H1 (cell line): ENCODE results near the gene PLSCR3. TPM values are rescaled to one million over a fixed set of nuclear protein-coding genes. Genes with fewer than 3 reads are reported as not detected.

ENCODE experiments used
- CTCF ChIA-PET: fragments of 300-600 bp; sonication (Branson Sonifier 250); formaldehyde crosslinking; loops from one replicate; lab custom pipeline; 2021; ENCODE audit not compliant: partially characterized antibody; lab: Charles Lee
- POLR2A ChIA-PET: fragments of 300-600 bp; sonication (Branson Sonifier 250); formaldehyde crosslinking; loops from one replicate; lab custom pipeline; 2021; ENCODE audit warnings: inconsistent platforms; ENCODE audit not compliant: partially characterized antibody; lab: Charles Lee
- DNase-seq, 2 experiments: peaks; one replicate each; pipeline versions ENCODE4 v3.0.0 to v3.0.0-alpha.2; 2010 to 2022; ENCODE audit warnings: low spot score in 2 of 2, low read depth in 1 of 2, mixed read lengths in 1 of 2
- FAIRE-seq: peaks from 2 replicates; lab custom pipeline; 2011; peaks lifted over from hg19 to GRCh38; lab: Jason Lieb, UNC
- H2AFZ ChIP-seq: 2 replicates; pipeline ENCODE4 v1.8.1; 2012; ENCODE audit warnings: low read length, inconsistent platforms
- H2AK5ac ChIP-seq: 2 replicates; pipeline ENCODE4 v1.6.1; 2013; ENCODE audit warnings: low read depth, low read length
- H2BK120ac ChIP-seq: replicated peaks from 2 replicates; pipeline ENCODE3; 2013; ENCODE audit warnings: low read depth, low read length, inconsistent platforms
- H2BK12ac ChIP-seq: 2 replicates; pipeline ENCODE4 v1.6.1; 2013; ENCODE audit warnings: low read depth, low read length
- H2BK15ac ChIP-seq: 2 replicates; pipeline ENCODE4 v1.6.1; 2013; ENCODE audit warnings: low read length
- H2BK20ac ChIP-seq: 2 replicates; pipeline ENCODE4 v1.6.1; 2013; ENCODE audit warnings: low read length
- H2BK5ac ChIP-seq: 2 replicates; pipeline ENCODE4 v1.6.1; 2013; ENCODE audit warnings: low read depth, low read length
- H3K14ac ChIP-seq: 2 replicates; pipeline ENCODE4 v1.6.1; 2013; ENCODE audit warnings: inconsistent platforms; ENCODE audit not compliant: insufficient read length
- H3K18ac ChIP-seq: 2 replicates; pipeline ENCODE4 v1.6.1; 2013; ENCODE audit warnings: low read length; ENCODE audit errors: extremely low read depth
- H3K23ac ChIP-seq: 2 replicates; pipeline ENCODE4 v1.6.1; 2013; ENCODE audit warnings: inconsistent platforms; ENCODE audit not compliant: insufficient read length
- H3K23me2 ChIP-seq: 2 replicates; pipeline ENCODE4 v1.6.1; 2013; ENCODE audit warnings: low read depth, low read length
- H3K27ac ChIP-seq: 2 replicates; pipeline ENCODE4 v1.6.1; 2011; ENCODE audit warnings: low read depth, low read length, inconsistent platforms
- H3K27me3 ChIP-seq, 4 experiments: replicated peaks in 1 of 4; 1 replicate in 1 of 4; 2 replicates in 3 of 4; pipeline versions ENCODE4 v1.6.1 to v1.8.1; 2011 to 2013; ENCODE audit warnings: low read length in 3 of 4, mild to moderate bottlenecking in 3 of 4, inconsistent platforms in 2 of 4, mixed read lengths in 2 of 4, moderate library complexity in 1 of 4; ENCODE audit not compliant: control insufficient read depth in 3 of 4, insufficient read depth in 3 of 4; ENCODE audit errors: extremely low read depth in 1 of 4
- H3K36me3 ChIP-seq, 4 experiments: 2 replicates each; pipeline versions ENCODE4 v1.6.1 to v1.8.1; 2011 to 2013; ENCODE audit warnings: mild to moderate bottlenecking in 4 of 4, low read length in 3 of 4, moderate library complexity in 2 of 4, control low read depth in 1 of 4, inconsistent platforms in 1 of 4; ENCODE audit not compliant: insufficient read depth in 4 of 4, control insufficient read depth in 2 of 4
- H3K4ac ChIP-seq: replicated peaks from 2 replicates; pipeline ENCODE3; 2013; ENCODE audit warnings: low read length, low read depth, mixed read lengths, inconsistent platforms; ENCODE audit not compliant: insufficient read length
- H3K4me1 ChIP-seq, 4 experiments: replicated peaks in 1 of 4; 1 replicate in 1 of 4; 2 replicates in 3 of 4; pipeline versions ENCODE4 v1.6.1 to v1.8.1; 2011 to 2013; ENCODE audit warnings: low read length in 3 of 4, inconsistent platforms in 2 of 4, mixed read lengths in 1 of 4; ENCODE audit not compliant: insufficient read depth in 4 of 4, control insufficient read depth in 3 of 4
- H3K4me2 ChIP-seq, 2 experiments: 2 replicates each; pipeline versions ENCODE4 v1.6.1 to v1.8.1; 2011 to 2013; ENCODE audit warnings: low read depth in 2 of 2, low read length in 2 of 2, control low read depth in 1 of 2, inconsistent platforms in 1 of 2, mild to moderate bottlenecking in 1 of 2; ENCODE audit not compliant: insufficient read depth in 1 of 2
- H3K4me3 ChIP-seq, 4 experiments: fragments of 200-600, 300-600 bp in 1 of 4; sonication (generic), shearing (Covaris generic), sonication (Bioruptor Twin) in 1 of 4; 2 replicates each; pipeline versions ENCODE4 v1.5.1 to v1.8.1; 2011 to 2016; ENCODE audit warnings: low read length in 4 of 4, low read depth in 3 of 4, control low read depth in 2 of 4, inconsistent platforms in 2 of 4, mild to moderate bottlenecking in 2 of 4, mixed read lengths in 1 of 4, moderate library complexity in 1 of 4; ENCODE audit not compliant: insufficient read depth in 2 of 4; ENCODE audit errors: extremely low read depth in 1 of 4
- H3K56ac ChIP-seq: replicated peaks from 2 replicates; pipeline ENCODE3; 2013; ENCODE audit warnings: low read depth, mild to moderate bottlenecking, mixed read lengths, low read length, inconsistent platforms; ENCODE audit not compliant: insufficient read length
- H3K79me1 ChIP-seq: 2 replicates; pipeline ENCODE4 v1.6.1; 2013; ENCODE audit warnings: low read depth, low read length, control low read depth
- H3K79me2 ChIP-seq, 2 experiments: 2 replicates each; pipeline versions ENCODE4 v1.6.1 to v1.8.1; 2012 to 2013; ENCODE audit warnings: low read length in 2 of 2, mild to moderate bottlenecking in 2 of 2, inconsistent platforms in 1 of 2; ENCODE audit not compliant: insufficient read depth in 2 of 2, control insufficient read depth in 1 of 2
- H3K9ac ChIP-seq, 4 experiments: replicated peaks in 1 of 4; 1 replicate in 1 of 4; 2 replicates in 3 of 4; pipeline versions ENCODE4 v1.6.1 to v1.8.1; 2011 to 2013; ENCODE audit warnings: low read depth in 3 of 4, low read length in 3 of 4, control low read depth in 2 of 4, mild to moderate bottlenecking in 2 of 4, moderate library complexity in 2 of 4, inconsistent platforms in 1 of 4; ENCODE audit errors: extremely low read depth in 1 of 4
- H3K9me3 ChIP-seq, 2 experiments: 2 replicates each; pipeline versions ENCODE4 v1.6.1 to v1.8.1; 2012 to 2013; ENCODE audit warnings: mild to moderate bottlenecking in 2 of 2, moderate library complexity in 2 of 2, control low read depth in 1 of 2, inconsistent platforms in 1 of 2, low read depth in 1 of 2, low read length in 1 of 2, mixed read lengths in 1 of 2; ENCODE audit not compliant: insufficient read depth in 2 of 2
- H4K20me1 ChIP-seq, 2 experiments: replicated peaks in 1 of 2; 2 replicates each; pipeline versions ENCODE3 to v1.8.1; 2011 to 2013; ENCODE audit warnings: inconsistent platforms in 2 of 2, low read length in 2 of 2, mild to moderate bottlenecking in 1 of 2; ENCODE audit not compliant: insufficient read depth in 2 of 2, control insufficient read depth in 1 of 2
- H4K5ac ChIP-seq: 2 replicates; pipeline ENCODE4 v1.6.1; 2013; ENCODE audit warnings: low read length, low read depth, mixed read lengths, inconsistent platforms; ENCODE audit not compliant: insufficient read length
- H4K8ac ChIP-seq: 2 replicates; pipeline ENCODE4 v1.8.0; 2013; ENCODE audit warnings: mild to moderate bottlenecking, moderate library complexity, low read length, inconsistent platforms; ENCODE audit not compliant: insufficient read depth; ENCODE audit errors: extremely low read depth
- H4K91ac ChIP-seq: replicated peaks from 2 replicates; pipeline ENCODE3; 2013; ENCODE audit warnings: low read length, mixed read lengths, inconsistent platforms; ENCODE audit not compliant: insufficient read length
- BCL11A ChIP-seq, 2 experiments: IDR thresholded peaks; one replicate each; pipeline ENCODE4 v1.6.1; 2011; ENCODE audit warnings: low read depth in 2 of 2, low read length in 2 of 2, mild to moderate bottlenecking in 2 of 2
- CREB1 ChIP-seq: IDR thresholded peaks from 2 replicates; pipeline ENCODE4 v1.6.1; 2012; ENCODE audit warnings: inconsistent platforms
- HDAC2 ChIP-seq, 2 experiments: fragments of 300-600 bp in 1 of 2; sonication (generic) in 1 of 2; IDR thresholded peaks; 2 replicates each; pipeline ENCODE4 v1.6.1; 2011 to 2012; ENCODE audit warnings: low read depth in 2 of 2, low read length in 2 of 2, mild to moderate bottlenecking in 2 of 2, moderate library complexity in 2 of 2, borderline replicate concordance in 1 of 2, inconsistent platforms in 1 of 2
- KDM4A ChIP-seq: IDR thresholded peaks from one replicate; pipeline ENCODE4 v1.7.1; 2012; ENCODE audit warnings: low read depth, mild to moderate bottlenecking, moderate library complexity, low read length, inconsistent platforms; ENCODE audit not compliant: severe bottlenecking
- NANOG ChIP-seq: IDR thresholded peaks from 2 replicates; pipeline ENCODE4 v1.6.1; 2011; ENCODE audit warnings: low read length, low read depth, mild to moderate bottlenecking, inconsistent platforms; ENCODE audit not compliant: insufficient read depth, poor library complexity, severe bottlenecking
- RBBP5 ChIP-seq: IDR thresholded peaks from 2 replicates; pipeline ENCODE4 v1.7.1; 2012; ENCODE audit warnings: low read depth, mild to moderate bottlenecking, inconsistent platforms, low read length, moderate library complexity, borderline replicate concordance
- SAP30 ChIP-seq: fragments of 300-600 bp; sonication (generic); IDR thresholded peaks from 2 replicates; pipeline ENCODE4 v1.7.1; 2012; ENCODE audit warnings: low read length, moderate library complexity, mild to moderate bottlenecking, inconsistent platforms; ENCODE audit not compliant: insufficient read depth, insufficient replicate concordance
- SRF ChIP-seq: IDR thresholded peaks from 2 replicates; pipeline ENCODE4 v1.6.1; 2011; ENCODE audit warnings: mild to moderate bottlenecking, low read depth, low read length, moderate library complexity
- WGBS, 2 experiments: shearing (Covaris generic) in 1 of 2; methylation state at CpG; one replicate each; pipeline versions ENCODE4 v1.1.6 to v1.1.7; 2013 to 2015; ENCODE audit warnings: low lambda C conversion rate in 2 of 2, mixed read lengths in 2 of 2, inconsistent platforms in 1 of 2, low coverage in 1 of 2, missing lambda C conversion rate in 1 of 2; ENCODE audit not compliant: insufficient replicate concordance in 2 of 2, insufficient coverage in 1 of 2, insufficient read length in 1 of 2; ENCODE audit errors: extremely low coverage in 1 of 2, missing lambda C conversion rate in 1 of 2; 5-methylcytosine and 5-hydroxymethylcytosine counted together
- polyA plus RNA-seq, 7 experiments: library from polyadenylated mRNA; depleted of rRNA in 3 of 7; stranded (reverse) in 5 of 7; unstranded in 2 of 7; fragments of >200 nt in 5 of 7; fragments of 200-250 nt in 2 of 7; gene quantifications; 1 replicate in 5 of 7; 2 replicates in 1 of 7; 4 replicates in 1 of 7; pipeline versions ENCODE4 v1.2.1 to v1.2.3, GENCODE V29; 2011 to 2013; ENCODE audit warnings: missing spikeins in 2 of 7, mixed read lengths in 2 of 7
- total RNA-seq: library from RNA; stranded (reverse); fragmentation: NEBNext Ultra II Directional; extraction: Animal tissue kit (Norgen Biotek cat#: 25700); gene quantifications from 2 replicates; pipeline ENCODE4 v1.2.1, GENCODE V29; 2021
- TF ChIP-seq, protein P1 (sequence below): IDR thresholded peaks from 2 replicates; pipeline ENCODE4 v1.6.1; 2012; ENCODE audit warnings: inconsistent platforms
- TF ChIP-seq, protein P2 (sequence below): IDR thresholded peaks from 2 replicates; pipeline ENCODE4 v1.6.1; 2011; ENCODE audit warnings: low read length, improper control_type of control experiment

PLSCR3 gene
- total and polyA plus RNA-seq, 2 of the 8 experiments (the other 6 are each of a cell fraction or from before 2014, with no cell fraction given) = 36.1 to 38.7 TPM

DNA sequence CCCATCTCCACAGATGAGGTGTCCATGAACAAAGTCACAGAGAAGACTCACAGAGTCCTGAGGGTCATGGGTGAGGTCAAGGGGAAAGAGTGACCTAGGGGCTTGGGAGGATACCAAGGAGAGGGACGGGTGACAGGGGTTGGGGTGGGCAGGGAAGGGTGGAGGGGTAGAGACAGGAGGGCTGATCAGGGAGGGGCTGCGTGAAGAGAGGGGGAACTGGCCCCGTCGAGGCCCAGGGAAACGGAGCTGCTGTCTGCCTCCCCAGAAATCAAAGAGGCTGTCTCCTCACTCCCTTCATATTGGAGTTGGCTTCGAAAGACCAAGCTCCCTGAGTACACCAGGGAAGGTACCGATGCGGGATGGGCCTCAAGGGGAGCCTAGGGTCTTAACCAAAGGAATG, 38.8 kb downstream of the PLSCR3 start:
- Histone ChIP-seq H4K91ac (no peak overlapping the region), H4K5ac (no peak overlapping the region), H2BK20ac (no peak overlapping the region), H2BK5ac (no peak overlapping the region), H3K23ac (no peak overlapping the region), H3K4me3 (no peak overlapping the region), H4K20me1 (no peaks in the 10 kb centered on the region), H3K18ac (no peak overlapping the region), H3K27me3 (no peaks in the 10 kb centered on the region), H3K79me2 (no peaks in the 10 kb centered on the region), H2AK5ac (0 out of 2 replicates have a peak overlapping the region, but pooled peaks have one; percentile 53), H3K14ac (no peak overlapping the region), H3K4me2 (no peak overlapping the region), H3K23me2 (peaks cover 9% of the 10 kb centered on the region; the same call in 1 of the 2 replicates), H3K79me1 (no peaks in the 10 kb centered on the region), H2BK15ac (no peak overlapping the region; the same call in 1 of the 2 replicates), H3K4me1 (peaks cover 0 to 13% (median 4%) of the 10 kb centered on the region in 4 experiments; a peak in 5 of 7 replicates), H3K4ac (no peak overlapping the region), H3K9me3 (no peaks in the 10 kb centered on the region), H3K56ac (no peak overlapping the region), H2BK12ac (no peak overlapping the region; the same call in 1 of the 2 replicates), H4K8ac (no peak overlapping the region), H2BK120ac (no peak overlapping the region), H3K27ac (no peak overlapping the region), H3K36me3 (no peaks in the 10 kb centered on the region), H3K9ac (no peak overlapping the region), H2AFZ (no peak overlapping the region)
- 77% methylated on average over 3 of the region's 8 CpGs; no CpG with 5 or more reads in 1 of the 2 experiments for WGBS, 2 experiments
- FAIRE-seq (no peak), DNase-seq (no peak)
- ChIA-PET CTCF (interaction anchor here (0.6 to 6.5 kb wide), 35 partner anchors 11 to 205 kb away, joined by 3 to 56 read pairs (median 7); partner anchors contain the start of genes ACAP1, CHRNB1, NEURL4 and PLSCR3), POLR2A (interaction anchor here (0.9 to 2.2 kb wide), 13 partner anchors 12 to 147 kb away, joined by 3 to 10 read pairs (median 4); partner anchors contain the start of genes FGF11, NEURL4, POLR2A and SLC35G6)
- TF ChIP-seq NANOG (no peak), SAP30 (no peak), HDAC2 (IDR thresholded peaks at IDR 0.05; ENCODE audit: borderline replicate concordance in 1 of 2, low read depth in 2 of 2, low read length in 2 of 2) (no peak), SRF (no peak), BCL11A (IDR thresholded peaks at IDR 0.05; ENCODE audit: low read depth in 2 of 2, low read length in 2 of 2) (no peak), CREB1 (no peak), KDM4A (no peak), RBBP5 (no peak)
- TF ChIP-seq, protein P1, sequence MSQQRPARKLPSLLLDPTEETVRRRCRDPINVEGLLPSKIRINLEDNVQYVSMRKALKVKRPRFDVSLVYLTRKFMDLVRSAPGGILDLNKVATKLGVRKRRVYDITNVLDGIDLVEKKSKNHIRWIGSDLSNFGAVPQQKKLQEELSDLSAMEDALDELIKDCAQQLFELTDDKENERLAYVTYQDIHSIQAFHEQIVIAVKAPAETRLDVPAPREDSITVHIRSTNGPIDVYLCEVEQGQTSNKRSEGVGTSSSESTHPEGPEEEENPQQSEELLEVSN = no peak
- TF ChIP-seq, protein P2, sequence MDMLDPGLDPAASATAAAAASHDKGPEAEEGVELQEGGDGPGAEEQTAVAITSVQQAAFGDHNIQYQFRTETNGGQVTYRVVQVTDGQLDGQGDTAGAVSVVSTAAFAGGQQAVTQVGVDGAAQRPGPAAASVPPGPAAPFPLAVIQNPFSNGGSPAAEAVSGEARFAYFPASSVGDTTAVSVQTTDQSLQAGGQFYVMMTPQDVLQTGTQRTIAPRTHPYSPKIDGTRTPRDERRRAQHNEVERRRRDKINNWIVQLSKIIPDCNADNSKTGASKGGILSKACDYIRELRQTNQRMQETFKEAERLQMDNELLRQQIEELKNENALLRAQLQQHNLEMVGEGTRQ = no peak
